ENCODE results near the gene GPA33. TPM values are rescaled to one million over a fixed set of nuclear protein-coding genes. Genes with fewer than 3 reads are reported as not detected.

The GPA33 gene
- total RNA-seq, 1 experiment from 2014 or later = not detected

DNA sequence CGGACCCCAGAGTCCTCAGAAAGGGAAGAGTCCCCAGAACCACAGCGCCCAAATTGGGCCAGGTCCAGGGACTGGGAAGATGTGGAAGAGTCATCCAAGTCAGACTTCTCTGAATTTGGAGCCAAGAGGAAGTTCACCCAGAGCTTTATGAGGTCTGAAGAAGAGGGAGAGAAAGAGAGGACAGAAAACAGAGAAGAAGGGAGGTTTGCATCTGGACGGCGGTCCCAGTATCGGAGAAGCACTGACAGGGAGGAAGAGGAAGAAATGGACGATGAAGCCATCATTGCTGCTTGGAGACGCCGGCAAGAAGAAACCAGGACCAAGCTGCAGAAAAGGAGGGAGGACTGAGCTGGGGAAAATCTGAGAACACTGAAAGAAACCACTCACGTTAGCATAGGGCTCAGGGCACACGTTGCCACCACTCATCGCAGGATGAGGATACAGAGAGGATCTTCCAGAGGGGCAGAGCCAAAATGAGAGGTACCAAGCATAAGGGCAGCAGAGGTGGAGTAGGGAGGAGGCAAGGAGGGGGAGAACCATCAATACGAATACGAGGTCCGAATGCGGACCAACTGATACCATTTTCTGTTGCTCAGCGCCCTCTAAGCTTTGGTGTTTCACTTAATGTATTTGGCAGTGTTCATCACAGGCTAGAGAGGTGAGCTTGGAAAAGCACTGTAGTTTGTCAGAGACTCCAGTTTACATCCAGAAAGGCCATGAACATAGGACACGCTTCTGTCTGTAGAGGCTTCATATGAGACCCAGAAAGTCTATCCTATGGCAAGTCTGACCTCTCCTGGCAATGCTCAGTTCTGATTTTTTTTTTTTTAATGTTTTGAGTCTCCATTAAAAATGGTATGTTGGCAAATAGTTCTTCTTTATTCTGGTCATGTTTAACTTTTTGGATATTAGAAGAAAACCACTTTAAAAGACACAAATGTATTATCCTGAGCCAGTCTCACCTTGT lies 38.4 kb upstream of the GPA33 start:
- H3K9me3 ChIP-seq (ENCODE audit: control insufficient read depth, low read depth, low read length) = no peaks in the 10 kb centered on the region
- H3K27ac Mint-ChIP-seq = peak overlapping the region in 2 of 3 experiments; percentile 7 to 66; a peak in 2 of 7 replicates
- H3K27me3 Mint-ChIP-seq (ENCODE audit: low read depth) = peaks cover 27% of the 10 kb centered on the region
- no peak overlapping the region for H2BK12ac ChIP-seq (ENCODE audit: insufficient read length, low read depth, low read length)
- TF ChIP-seq, protein P1, sequence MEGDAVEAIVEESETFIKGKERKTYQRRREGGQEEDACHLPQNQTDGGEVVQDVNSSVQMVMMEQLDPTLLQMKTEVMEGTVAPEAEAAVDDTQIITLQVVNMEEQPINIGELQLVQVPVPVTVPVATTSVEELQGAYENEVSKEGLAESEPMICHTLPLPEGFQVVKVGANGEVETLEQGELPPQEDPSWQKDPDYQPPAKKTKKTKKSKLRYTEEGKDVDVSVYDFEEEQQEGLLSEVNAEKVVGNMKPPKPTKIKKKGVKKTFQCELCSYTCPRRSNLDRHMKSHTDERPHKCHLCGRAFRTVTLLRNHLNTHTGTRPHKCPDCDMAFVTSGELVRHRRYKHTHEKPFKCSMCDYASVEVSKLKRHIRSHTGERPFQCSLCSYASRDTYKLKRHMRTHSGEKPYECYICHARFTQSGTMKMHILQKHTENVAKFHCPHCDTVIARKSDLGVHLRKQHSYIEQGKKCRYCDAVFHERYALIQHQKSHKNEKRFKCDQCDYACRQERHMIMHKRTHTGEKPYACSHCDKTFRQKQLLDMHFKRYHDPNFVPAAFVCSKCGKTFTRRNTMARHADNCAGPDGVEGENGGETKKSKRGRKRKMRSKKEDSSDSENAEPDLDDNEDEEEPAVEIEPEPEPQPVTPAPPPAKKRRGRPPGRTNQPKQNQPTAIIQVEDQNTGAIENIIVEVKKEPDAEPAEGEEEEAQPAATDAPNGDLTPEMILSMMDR (conservative IDR thresholded peaks at IDR 0.05) = no peak; the same call in 2 of the 3 replicates
- H2BK20ac ChIP-seq (ENCODE audit: low read depth, low read length, poor library complexity, severe bottlenecking) = no peak overlapping the region
- no peak overlapping the region for H3K27ac ChIP-seq (ENCODE audit: insufficient read length, low read depth, low read length)
- H3K56ac ChIP-seq (ENCODE audit: insufficient read length, low read depth, low read length) = no peak overlapping the region
- H3K9ac ChIP-seq (ENCODE audit: extremely low read depth, insufficient read length, low read length) = no peak overlapping the region
- H4K91ac ChIP-seq (ENCODE audit: insufficient read length, low read depth, low read length) = no peak overlapping the region
- H3K4me3 Mint-ChIP-seq = no peak overlapping the region
- H2BK15ac ChIP-seq (ENCODE audit: low read depth, low read length) = no peak overlapping the region
- no peak overlapping the region for H2AK5ac ChIP-seq (ENCODE audit: insufficient read length, low read length)
- H2BK5ac ChIP-seq (ENCODE audit: insufficient read length, low read length) = no peak overlapping the region
- DNase-seq = no peak
- no peaks in the 10 kb centered on the region for H4K20me1 ChIP-seq (ENCODE audit: control insufficient read depth, insufficient read depth, insufficient read length)
- H2BK120ac ChIP-seq (ENCODE audit: low read depth, low read length, poor library complexity, severe bottlenecking) = no peak overlapping the region
- no peak overlapping the region for H3K4ac ChIP-seq (ENCODE audit: low read depth, low read length)
- H2AFZ ChIP-seq (ENCODE audit: low read length) = no peak overlapping the region
- no peak overlapping the region for H3K14ac ChIP-seq (ENCODE audit: insufficient read depth, low read length)
- H3K79me1 ChIP-seq (ENCODE audit: insufficient read depth, low read depth, low read length, poor library complexity, severe bottlenecking) = no peaks in the 10 kb centered on the region
- WGBS (ENCODE audit: extremely low coverage, insufficient read length, low lambda C conversion rate) = no CpG with 5 or more reads among the region's 17 CpGs
- no peaks in the 10 kb centered on the region for H3K4me1 ChIP-seq (ENCODE audit: insufficient read depth, low read length)
- no peak overlapping the region for H3K4me2 ChIP-seq (ENCODE audit: insufficient read depth, insufficient read length, low read length)
- H3K4me1 Mint-ChIP-seq = peaks cover 12 to 15% of the 10 kb centered on the region in 2 experiments
- H3K36me3 Mint-ChIP-seq (ENCODE audit: insufficient read depth in 1 of 3, low read depth in 3 of 3) = peaks cover 0 to 2% (median 0%) of the 10 kb centered on the region in 3 experiments; a peak in 1 of 7 replicates
- no peaks in the 10 kb centered on the region for H3K27me3 ChIP-seq (ENCODE audit: insufficient read depth, low read length)
- no peaks in the 10 kb centered on the region for H3K9me3 Mint-ChIP-seq
- H4K5ac ChIP-seq (ENCODE audit: insufficient read length, low read depth, low read length) = no peak overlapping the region
- H3K23me2 ChIP-seq (ENCODE audit: insufficient read length, low read depth, low read length, poor library complexity, severe bottlenecking) = no peaks in the 10 kb centered on the region
- H3T11ph ChIP-seq (ENCODE audit: low read length) = no peak overlapping the region
- no peak overlapping the region for H3K18ac ChIP-seq (ENCODE audit: insufficient read length, low read depth, low read length)
- no peak overlapping the region for H3K23ac ChIP-seq (ENCODE audit: insufficient read length, low read depth, low read length)
- no peak overlapping the region for H4K8ac ChIP-seq (replicated peaks; ENCODE audit: insufficient read length, low read depth, low read length)
- H3K79me2 ChIP-seq (ENCODE audit: insufficient read depth, low read length) = no peaks in the 10 kb centered on the region
